ENCODE data around the gene TIMM13. TPM values are rescaled to one million over a fixed set of nuclear protein-coding genes. Genes with fewer than 3 reads are reported as not detected.
A peak's percentile ranks its signal among the peaks of the same experiment; 100 is the strongest.

The TIMM13 gene
- total and polyA plus RNA-seq, 9 of the 15 experiments (the other 6 are each of a cell fraction or from before 2014, with no cell fraction given), result 17.6 to 215 (median 71.8) TPM

DNA sequence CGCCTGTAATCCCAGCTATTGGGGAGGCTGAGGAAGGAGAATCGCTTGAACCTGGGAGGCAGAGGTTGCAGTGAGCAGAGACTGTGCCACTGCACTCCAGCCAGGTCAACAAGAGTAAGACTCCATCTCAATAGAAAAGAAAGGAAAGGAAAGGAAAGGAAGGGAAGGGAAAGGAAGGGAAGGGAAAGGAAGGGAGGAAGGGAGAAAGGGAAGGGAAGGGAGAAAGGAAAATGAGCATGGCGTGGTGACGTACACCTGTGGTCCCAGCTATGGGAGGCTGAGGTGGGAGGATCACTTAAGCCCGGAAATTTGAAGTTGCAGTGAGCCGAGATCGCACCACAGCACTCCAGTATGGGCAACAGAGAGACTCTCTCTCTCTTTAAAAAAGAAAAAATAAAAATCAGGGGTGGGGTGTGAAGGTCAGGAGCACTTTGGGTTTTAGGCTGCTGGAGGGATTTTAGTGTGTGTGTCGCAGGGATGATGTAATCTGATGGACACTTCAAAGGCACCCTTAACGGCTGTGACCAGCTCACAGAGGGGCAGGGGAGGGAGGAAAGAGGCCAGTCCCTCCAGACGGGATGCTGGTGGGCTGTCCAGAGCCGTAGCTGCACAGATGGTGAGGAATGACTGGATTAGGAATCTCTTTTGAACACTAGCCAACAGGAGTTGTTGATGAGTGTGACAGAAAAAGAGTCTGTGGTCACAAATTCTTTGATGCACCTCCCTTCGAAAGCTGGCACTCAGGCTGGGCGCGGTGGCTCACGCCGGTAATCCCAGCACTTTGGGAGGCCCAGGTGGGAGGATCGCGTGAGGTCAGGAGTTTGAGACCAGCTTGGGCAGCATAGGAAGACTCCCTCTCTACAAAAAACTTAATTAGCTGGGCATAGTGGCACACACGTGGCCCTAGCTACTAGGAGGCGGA lies 39.8 kb downstream of the TIMM13 start:
- H2AFZ ChIP-seq (ENCODE audit: low read depth, low read length), result peak overlapping the region; percentile 49; the same call in 1 of the 2 replicates
- no peak overlapping the region for H3K27ac ChIP-seq (ENCODE audit: extremely low read depth, low read depth, low read length)
- peak overlapping the region in 1 of 2 experiments; percentile 74; a peak in 1 of 4 replicates for H3K9ac ChIP-seq (ENCODE audit: insufficient read depth in 1 of 2, low read depth in 2 of 2, low read length in 2 of 2)
- H3K9me3 ChIP-seq (replicated peaks; ENCODE audit: control insufficient read depth, insufficient read depth, low read depth, low read length), result no peaks in the 10 kb centered on the region; the same call in 1 of the 2 replicates
- no peaks in the 10 kb centered on the region for H3K27me3 ChIP-seq (ENCODE audit: control insufficient read depth in 2 of 2, insufficient read depth in 2 of 2, low read length in 2 of 2)
- DNase-seq (ENCODE audit: extremely low read depth in 1 of 4, low spot score in 3 of 4) (no peak), ATAC-seq (peak; percentile 80), FAIRE-seq (peak; percentile 26)
- intact Hi-C loops (cut with micrococcal nuclease) (loop anchor here (10.0 kb wide), 1 partner anchor 63 kb away; the partner anchor contains the start of genes LSM7 and SPPL2B), in situ Hi-C loops (cut with MboI) (loop anchor here (5.0 to 10.0 kb wide), 2 partner anchors 105 to 233 kb away; partner anchors contain the start of genes AP3D1 and PEAK3)
- H3K79me2 ChIP-seq (ENCODE audit: control insufficient read depth, insufficient read depth, low read length), result no peaks in the 10 kb centered on the region
- ChIA-PET CTCF (ENCODE audit: low intra/inter-chr PET ratio) (interaction anchor here (0.6 kb wide), 1 partner anchor 144 kb away, joined by 3 read pairs; no protein-coding TSS in a partner anchor), POLR2A (interaction anchor here (0.6 to 0.8 kb wide), 3 partner anchors 10 to 842 kb away, joined by 3 read pairs; no protein-coding TSS in a partner anchor)
- no peaks in the 10 kb centered on the region for H4K20me1 ChIP-seq (replicated peaks; ENCODE audit: control insufficient read depth, insufficient read depth, low read length)
- H3K4me3 ChIP-seq, result no peak overlapping the region
- BruUV-seq (replicated peaks), result no TSS peak
- H3K36me3 ChIP-seq (ENCODE audit: control insufficient read depth, insufficient read depth, low read length), result no peaks in the 10 kb centered on the region
- 64% methylated on average over 19 of the region's 20 CpGs for whole genome bisulfite sequencing (ENCODE audit: insufficient coverage, low coverage, missing lambda C conversion rate)
- no peaks in the 10 kb centered on the region for H3K9me1 ChIP-seq (ENCODE audit: control insufficient read depth, insufficient read depth, low read length)
- H3K4me2 ChIP-seq (ENCODE audit: insufficient read depth, low read length), result peak overlapping the region; percentile 11; the same call in 1 of the 2 replicates
- H3K4me1 ChIP-seq (replicated peaks in 1 of 2; ENCODE audit: control insufficient read depth in 2 of 2, insufficient read depth in 2 of 2, low read length in 2 of 2), result peaks cover 6 to 23% of the 10 kb centered on the region in 2 experiments; a peak in 4 of 5 replicates
- TF ChIP-seq TOE1 (IDR thresholded peaks at IDR 0.05; ENCODE audit: borderline replicate concordance) (0 out of 2 replicates have a peak, but pooled peaks have one; percentile 48), TOE1 (CRISPR knock-in tag; IDR thresholded peaks at IDR 0.05; ENCODE audit: borderline replicate concordance, low read depth) (no peak), MLLT1 (IDR thresholded peaks at IDR 0.05) (peak in 1 of 2 experiments; percentile 27; a peak in 1 of 4 replicates), BMI1 (IDR thresholded peaks at IDR 0.05; ENCODE audit: low read length) (no peak), MAZ (CRISPR knock-in tag; conservative IDR thresholded peaks at IDR 0.05 in 1 of 2, IDR thresholded peaks at IDR 0.05 in 1 of 2) (peak in 1 of 2 experiments; percentile 13; a peak in 1 of 4 replicates), ZNF586 (CRISPR knock-in tag; conservative IDR thresholded peaks at IDR 0.05) (no peak), DPF2 (IDR thresholded peaks at IDR 0.05) (peak; percentile 54; the same call in 1 of the 2 replicates), NKRF (IDR thresholded peaks at IDR 0.05; ENCODE audit: borderline replicate concordance) (0 out of 2 replicates have a peak, but pooled peaks have one; percentile 39), TAF9B (IDR thresholded peaks at IDR 0.05; ENCODE audit: partially characterized antibody) (no peak), SIN3A (IDR thresholded peaks at IDR 0.05; ENCODE audit: borderline replicate concordance in 2 of 2, control insufficient read depth in 1 of 2, low read depth in 2 of 2, low read length in 2 of 2) (no peak), MAFK (IDR thresholded peaks at IDR 0.05; ENCODE audit: low read length) (no peak), HCFC1 (IDR thresholded peaks at IDR 0.05; ENCODE audit: low read depth, low read length) (0 out of 2 replicates have a peak, but pooled peaks have one; percentile 21), ZNF239 (CRISPR knock-in tag; IDR thresholded peaks at IDR 0.05) (no peak), EP400 (IDR thresholded peaks at IDR 0.05) (peak; percentile 34)
- TF ChIP-seq, protein P1, sequence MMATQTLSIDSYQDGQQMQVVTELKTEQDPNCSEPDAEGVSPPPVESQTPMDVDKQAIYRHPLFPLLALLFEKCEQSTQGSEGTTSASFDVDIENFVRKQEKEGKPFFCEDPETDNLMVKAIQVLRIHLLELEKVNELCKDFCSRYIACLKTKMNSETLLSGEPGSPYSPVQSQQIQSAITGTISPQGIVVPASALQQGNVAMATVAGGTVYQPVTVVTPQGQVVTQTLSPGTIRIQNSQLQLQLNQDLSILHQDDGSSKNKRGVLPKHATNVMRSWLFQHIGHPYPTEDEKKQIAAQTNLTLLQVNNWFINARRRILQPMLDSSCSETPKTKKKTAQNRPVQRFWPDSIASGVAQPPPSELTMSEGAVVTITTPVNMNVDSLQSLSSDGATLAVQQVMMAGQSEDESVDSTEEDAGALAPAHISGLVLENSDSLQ (IDR thresholded peaks at IDR 0.05), result peak; percentile 89

Data from K562 (cell line).